Adipose tissue (tissue), 3 donors: Measurements from ENCODE around the gene GJB3. TPM values are rescaled to one million over a fixed set of nuclear protein-coding genes. Genes with fewer than 3 reads are reported as not detected.

Experiments
- H3K27ac ChIP-seq: one replicate; pipeline ENCODE4 v1.5.1; 2013; ENCODE audit warnings: low read depth, low read length
- WGBS, 3 donors: extraction: QIAGEN DNeasy Blood & Tissue Kit; methylation state at CpG; one replicate each; pipeline ENCODE4 v1.1.7; 2013; 5-methylcytosine and 5-hydroxymethylcytosine counted together
- polyA plus RNA-seq, 3 donors: library from polyadenylated mRNA; stranded (reverse); fragments of 200-250 nt; gene quantifications; one replicate each; pipeline ENCODE4 v1.2.3, GENCODE V29; 2013
- donor health status: healthy with polysubstance abuse.
- donor health status: Bipolar disorder and iron deficiency.
- donor health status: healthy.

GJB3 gene
- polyA plus RNA-seq, 3 donors: 0.02 to 0.39 TPM; not detected in 1

DNA sequence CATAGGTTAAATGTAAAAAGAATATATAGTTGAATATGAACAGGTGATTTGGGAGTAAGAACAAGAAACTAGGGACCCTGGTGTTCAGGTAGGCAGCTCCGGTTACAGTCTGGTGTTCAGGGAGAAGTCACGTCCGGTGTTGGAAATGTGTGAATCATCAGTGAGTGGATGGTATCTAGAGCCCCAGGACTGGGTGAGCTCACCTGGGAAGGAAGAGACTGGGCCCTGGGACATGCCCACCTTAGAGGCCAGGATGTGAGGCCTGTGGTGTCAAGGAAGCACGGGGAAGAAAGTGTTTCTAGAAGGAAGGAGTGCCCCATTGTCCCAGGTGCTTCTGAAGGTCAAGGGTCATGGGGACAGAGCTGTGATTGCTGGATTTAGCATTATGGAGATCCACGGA is 1.5 kb upstream of the GJB3 start:
- no peak overlapping the region for H3K27ac ChIP-seq
- WGBS, 3 donors: 75 to 85% (median 81%) methylated on average over 5 of the region's 5 CpGs

DNA sequence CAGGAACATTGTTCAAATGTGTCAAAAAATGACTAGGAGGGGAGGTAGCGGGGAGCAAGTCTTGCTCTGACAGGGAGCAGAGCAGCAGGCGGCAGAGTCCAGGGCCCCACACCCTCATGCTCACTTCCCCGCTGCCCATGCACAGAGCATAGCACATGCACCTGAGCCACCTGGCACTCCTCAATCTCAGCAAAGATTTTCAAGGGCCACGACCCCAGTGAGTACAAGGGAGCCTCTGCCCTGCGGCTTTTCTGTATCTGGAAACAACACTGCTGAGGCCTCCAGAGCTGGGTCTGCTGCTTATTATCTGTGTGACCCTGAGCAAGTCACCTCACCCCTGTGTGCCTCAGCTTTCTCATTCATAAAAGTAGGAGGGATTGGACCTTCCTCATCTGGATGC is 1.1 kb upstream of the GJB3 start:
- H3K27ac ChIP-seq: no peak overlapping the region
- 81 to 91% (median 86%) methylated on average over 5 of the region's 5 CpGs for WGBS, 3 donors

DNA sequence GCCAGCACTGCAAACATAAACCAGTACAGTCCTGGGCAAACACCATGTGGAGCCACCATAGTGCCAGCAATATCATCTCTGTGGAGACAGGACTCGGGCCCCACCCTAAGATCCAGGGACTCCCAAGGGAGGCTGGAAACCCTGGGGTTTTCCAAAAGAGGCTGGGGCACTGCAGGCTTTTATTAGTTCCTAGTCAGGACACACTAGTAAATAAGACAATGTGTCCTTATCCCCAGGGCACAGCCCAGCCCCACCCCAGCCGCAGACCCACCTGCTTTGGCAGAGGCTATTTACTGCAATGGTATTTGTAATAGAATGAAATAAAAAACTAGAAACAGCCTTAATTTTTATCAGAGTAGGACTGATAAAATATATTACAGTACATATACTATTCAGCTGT is 486 bp upstream of the GJB3 start:
- no peak overlapping the region for H3K27ac ChIP-seq
- WGBS, 3 donors: 84 to 91% (median 90%) methylated on average over 2 of the region's 2 CpGs

DNA sequence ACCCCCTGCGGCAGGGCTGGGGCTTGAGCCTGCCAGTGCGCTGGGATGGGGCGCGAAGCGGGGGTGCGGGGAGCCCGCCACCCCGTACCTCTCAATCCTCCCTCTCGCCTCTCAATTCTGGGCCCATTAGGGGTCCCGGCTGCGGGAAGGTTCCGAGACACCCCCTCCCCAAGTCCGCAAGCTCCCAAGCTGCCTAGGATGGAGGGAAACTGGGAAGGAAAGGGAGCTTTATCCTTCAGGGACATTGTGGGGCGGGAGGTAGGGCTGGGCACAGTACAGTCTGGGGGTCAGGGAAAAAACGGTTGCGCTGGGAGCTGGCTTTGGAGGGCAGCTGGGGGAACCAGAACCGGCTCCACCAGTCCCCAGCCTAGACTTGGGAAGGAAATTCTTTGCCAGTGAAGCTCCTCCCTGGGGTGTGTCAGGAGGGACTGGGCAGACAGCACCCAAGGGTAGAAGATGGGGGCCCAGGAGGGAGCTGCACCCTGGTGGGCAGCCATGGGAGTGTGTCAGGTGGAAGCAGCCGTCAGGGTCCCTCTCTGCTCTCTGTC is 904 bp downstream of the GJB3 start:
- WGBS, 3 donors: 7 to 11% (median 9%) methylated on average over 18 of the region's 18 CpGs
- H3K27ac ChIP-seq: no peak overlapping the region

DNA sequence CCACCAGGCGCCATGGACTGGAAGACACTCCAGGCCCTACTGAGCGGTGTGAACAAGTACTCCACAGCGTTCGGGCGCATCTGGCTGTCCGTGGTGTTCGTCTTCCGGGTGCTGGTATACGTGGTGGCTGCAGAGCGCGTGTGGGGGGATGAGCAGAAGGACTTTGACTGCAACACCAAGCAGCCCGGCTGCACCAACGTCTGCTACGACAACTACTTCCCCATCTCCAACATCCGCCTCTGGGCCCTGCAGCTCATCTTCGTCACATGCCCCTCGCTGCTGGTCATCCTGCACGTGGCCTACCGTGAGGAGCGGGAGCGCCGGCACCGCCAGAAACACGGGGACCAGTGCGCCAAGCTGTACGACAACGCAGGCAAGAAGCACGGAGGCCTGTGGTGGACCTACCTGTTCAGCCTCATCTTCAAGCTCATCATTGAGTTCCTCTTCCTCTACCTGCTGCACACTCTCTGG is 3.8 kb downstream of the GJB3 start:
- no peak overlapping the region for H3K27ac ChIP-seq
- 87 to 90% (median 88%) methylated on average over 28 of the region's 28 CpGs for WGBS, 3 donors

DNA sequence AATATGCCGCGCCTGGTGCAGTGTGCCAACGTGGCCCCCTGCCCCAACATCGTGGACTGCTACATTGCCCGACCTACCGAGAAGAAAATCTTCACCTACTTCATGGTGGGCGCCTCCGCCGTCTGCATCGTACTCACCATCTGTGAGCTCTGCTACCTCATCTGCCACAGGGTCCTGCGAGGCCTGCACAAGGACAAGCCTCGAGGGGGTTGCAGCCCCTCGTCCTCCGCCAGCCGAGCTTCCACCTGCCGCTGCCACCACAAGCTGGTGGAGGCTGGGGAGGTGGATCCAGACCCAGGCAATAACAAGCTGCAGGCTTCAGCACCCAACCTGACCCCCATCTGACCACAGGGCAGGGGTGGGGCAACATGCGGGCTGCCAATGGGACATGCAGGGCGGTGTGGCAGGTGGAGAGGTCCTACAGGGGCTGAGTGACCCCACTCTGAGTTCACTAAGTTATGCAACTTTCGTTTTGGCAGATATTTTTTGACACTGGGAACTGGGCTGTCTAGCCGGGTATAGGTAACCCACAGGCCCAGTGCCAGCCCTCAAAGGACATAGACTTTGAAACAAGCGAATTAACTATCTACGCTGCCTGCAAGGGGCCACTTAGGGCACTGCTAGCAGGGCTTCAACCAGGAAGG is 4.3 kb downstream of the GJB3 start:
- 83 to 87% (median 84%) methylated on average over 22 of the region's 22 CpGs for WGBS, 3 donors

DNA sequence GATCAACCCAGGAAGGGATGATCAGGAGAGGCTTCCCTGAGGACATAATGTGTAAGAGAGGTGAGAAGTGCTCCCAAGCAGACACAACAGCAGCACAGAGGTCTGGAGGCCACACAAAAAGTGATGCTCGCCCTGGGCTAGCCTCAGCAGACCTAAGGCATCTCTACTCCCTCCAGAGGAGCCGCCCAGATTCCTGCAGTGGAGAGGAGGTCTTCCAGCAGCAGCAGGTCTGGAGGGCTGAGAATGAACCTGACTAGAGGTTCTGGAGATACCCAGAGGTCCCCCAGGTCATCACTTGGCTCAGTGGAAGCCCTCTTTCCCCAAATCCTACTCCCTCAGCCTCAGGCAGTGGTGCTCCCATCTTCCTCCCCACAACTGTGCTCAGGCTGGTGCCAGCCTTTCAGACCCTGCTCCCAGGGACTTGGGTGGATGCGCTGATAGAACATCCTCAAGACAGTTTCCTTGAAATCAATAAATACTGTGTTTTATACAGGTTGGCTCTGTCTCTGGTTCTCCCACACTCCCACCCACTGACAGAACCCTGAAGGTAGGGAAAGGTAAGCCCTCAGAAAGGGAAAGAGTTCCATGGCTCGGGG is 5.0 kb downstream of the GJB3 start:
- 63 to 64% (median 63%) methylated on average over 4 of the region's 4 CpGs for WGBS, 3 donors
- H3K27ac ChIP-seq: no peak overlapping the region

More for the DNA sequence above, 4.3 kb downstream of the GJB3 start:
- no peak overlapping the region for H3K27ac ChIP-seq

DNA sequence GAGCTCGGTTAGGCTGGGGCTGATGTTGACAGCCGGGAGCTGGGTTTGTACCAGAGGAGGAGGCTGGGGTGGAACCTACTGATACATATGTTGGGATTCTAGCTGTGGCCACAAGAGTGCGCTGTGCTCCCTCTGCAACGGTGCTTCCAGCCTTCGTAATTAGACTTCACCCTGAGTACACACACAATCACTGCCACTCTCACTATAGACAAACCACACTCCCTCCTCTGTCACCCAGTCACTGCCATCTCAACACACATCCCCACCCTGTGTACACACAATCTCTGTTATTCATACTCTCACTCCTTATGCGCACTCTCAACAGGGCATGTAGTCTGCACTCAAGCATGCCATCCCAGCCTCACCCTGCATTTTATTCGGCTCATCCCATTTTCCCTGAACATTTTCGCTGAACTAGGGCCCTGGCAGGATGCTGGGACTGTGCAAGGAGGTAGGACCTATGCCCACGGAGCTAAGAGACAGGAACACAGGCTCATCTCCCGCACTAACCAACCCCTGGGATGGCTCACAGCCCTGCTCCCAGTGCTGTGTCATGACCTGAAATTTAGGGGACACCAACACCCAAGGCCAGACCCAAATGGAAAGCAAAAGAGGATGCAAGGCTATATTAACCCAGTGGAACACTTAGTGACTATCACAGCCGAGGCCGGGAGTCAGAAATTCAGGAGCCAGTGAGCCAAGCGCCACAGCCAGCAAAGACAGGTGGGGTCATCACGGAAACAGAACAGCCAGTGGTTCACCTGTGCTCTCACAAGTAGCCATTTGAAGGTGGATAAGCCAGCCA is 5.7 kb downstream of the GJB3 start:
- 48 to 53% (median 53%) methylated on average over 14 of the region's 14 CpGs for WGBS, 3 donors

DNA sequence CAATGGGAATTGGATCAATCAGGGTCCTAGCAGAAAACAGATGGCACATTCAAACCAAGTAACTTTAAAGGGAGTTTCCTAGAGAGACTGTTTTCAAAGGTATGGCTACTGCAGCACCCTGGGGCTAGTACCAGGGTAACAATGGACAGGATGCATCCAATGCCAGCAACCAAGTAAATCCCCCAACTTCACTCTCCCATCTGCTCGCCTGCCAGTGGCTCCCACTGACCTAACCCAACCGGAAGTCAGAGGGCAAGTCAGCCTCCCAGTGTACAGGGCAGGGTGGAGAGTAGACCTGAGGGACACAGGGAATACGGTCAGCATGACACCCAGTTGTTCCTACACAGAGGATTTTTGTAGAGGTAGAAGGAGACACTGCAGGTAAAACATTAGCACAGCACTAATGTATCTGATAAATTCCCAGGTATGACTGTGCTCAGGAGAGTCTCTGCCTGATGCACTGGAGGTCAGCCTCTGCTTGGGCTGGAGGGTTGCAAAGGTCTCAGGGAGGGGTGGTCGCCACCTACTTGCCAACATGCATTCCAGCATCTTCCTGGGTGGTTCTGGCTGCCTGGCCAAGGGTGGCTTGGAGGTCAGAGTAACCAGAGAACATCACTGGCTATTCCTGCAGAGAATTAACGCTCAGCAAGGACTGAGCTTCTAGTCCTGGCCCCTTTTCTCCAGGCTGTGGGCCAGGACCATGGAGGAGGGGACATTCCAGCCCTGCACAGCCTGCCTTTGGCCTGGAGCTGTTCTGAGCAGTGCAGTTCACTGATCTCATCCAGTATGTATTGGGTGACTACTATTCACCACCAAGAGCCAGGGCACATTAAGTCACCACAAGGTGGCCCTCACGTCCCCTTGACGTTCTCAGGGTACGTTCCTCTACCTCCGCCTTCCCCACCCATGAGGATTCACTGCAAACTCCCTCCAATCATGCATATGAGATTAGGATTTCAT is 6.7 kb downstream of the GJB3 start:
- no peak overlapping the region for H3K27ac ChIP-seq
- WGBS, 3 donors: 43 to 58% (median 50%) methylated on average over 9 of the region's 9 CpGs

More for the DNA sequence above, 5.7 kb downstream of the GJB3 start:
- H3K27ac ChIP-seq: no peak overlapping the region

DNA sequence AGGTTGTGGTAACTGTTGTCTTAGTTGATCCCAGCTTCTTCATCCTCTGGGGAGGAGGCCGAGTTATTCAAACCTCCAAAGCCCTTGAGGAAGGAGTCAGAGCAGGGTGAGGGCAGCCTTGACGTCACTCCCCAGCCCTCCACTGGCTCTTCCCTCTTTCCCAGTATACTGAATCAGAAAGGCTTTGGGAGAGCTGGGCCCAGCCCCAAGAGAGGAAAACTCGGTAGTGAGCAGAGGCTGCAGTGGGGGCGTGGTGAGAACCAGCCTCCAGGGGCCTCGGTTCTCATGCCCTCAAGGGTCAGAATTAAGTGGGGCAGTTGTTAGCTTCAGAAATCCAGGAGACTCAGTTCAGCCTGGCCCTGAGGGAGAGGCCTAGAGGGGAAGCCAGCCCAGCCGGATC is 10.0 kb downstream of the GJB3 start:
- WGBS, 3 donors: 71 to 87% (median 76%) methylated on average over 6 of the region's 6 CpGs
- no peak overlapping the region for H3K27ac ChIP-seq

DNA sequence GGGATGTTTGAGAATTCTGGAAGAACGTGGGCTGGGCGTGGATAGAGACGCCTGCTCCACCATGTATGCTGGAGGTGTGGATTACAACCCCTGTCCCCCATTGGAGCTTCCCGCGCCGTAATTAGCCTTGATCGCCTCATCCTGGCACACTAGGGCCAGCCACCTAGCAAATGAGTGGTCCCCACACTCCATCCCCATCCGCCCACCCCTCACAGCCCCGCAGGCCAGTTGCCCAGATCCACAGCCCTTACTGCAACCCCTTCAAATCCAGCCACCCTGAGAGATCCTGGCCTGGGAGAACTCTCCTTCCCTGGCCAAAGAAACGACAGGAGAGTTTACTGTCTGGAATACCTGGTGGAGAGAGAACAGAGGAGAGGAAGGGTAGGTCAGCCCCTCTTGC is 11.4 kb downstream of the GJB3 start:
- no peak overlapping the region for H3K27ac ChIP-seq
- WGBS, 3 donors: 49 to 64% (median 61%) methylated on average over 10 of the region's 10 CpGs

DNA sequence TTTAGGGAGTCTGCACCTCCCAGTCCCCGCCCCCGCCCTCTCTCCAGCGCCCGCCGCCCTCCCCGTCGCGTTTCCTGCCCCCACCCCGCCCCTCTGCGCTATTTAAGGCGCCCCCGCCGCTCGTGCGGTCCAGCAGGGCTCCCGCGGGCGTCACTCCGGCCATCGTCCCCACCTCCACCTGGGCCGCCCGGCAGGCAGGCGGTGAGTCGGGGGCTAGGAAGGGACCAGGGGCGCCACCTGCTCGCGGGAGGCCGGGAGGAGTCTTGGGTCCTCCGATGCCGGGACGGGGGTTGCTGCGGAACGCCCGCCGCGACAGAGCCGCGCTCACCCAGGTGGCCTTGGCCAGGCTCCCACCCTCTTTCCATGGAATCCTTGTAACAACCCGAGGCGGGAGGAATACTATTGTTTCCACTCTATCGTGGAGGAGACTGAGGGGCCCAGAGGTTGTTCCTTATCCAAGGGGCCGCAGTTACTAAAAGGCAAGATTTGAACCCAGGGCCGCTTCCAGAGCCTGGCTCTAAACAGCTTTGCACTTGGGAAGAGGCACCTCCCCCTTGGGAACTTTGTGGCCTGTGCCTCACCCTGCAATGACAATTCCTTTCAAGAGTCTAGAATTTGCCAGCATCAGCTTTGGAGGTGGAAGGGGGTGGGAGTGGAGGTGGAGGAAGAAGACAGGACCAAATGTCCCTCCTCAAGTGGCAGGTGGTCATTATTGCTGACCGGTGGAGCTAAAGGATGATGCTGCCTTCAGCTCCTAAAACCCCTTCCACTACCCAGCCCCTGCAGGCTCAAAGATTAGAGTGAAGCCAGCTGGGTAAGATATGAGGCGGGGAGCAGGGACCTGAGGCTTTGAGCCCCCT is 12.1 kb downstream of the GJB3 start, which contains the start of gene GJA4:
GJA4 (plus strand) TSS at position 132 of the 860 bp plus-strand sequence. CDS start 1,215 bp downstream, outside the sequence.
- WGBS, 3 donors: 8 to 14% (median 10%) methylated on average over 43 to 45 of the region's 45 CpGs
- no peak within 1 kb of the TSS for H3K27ac ChIP-seq

DNA sequence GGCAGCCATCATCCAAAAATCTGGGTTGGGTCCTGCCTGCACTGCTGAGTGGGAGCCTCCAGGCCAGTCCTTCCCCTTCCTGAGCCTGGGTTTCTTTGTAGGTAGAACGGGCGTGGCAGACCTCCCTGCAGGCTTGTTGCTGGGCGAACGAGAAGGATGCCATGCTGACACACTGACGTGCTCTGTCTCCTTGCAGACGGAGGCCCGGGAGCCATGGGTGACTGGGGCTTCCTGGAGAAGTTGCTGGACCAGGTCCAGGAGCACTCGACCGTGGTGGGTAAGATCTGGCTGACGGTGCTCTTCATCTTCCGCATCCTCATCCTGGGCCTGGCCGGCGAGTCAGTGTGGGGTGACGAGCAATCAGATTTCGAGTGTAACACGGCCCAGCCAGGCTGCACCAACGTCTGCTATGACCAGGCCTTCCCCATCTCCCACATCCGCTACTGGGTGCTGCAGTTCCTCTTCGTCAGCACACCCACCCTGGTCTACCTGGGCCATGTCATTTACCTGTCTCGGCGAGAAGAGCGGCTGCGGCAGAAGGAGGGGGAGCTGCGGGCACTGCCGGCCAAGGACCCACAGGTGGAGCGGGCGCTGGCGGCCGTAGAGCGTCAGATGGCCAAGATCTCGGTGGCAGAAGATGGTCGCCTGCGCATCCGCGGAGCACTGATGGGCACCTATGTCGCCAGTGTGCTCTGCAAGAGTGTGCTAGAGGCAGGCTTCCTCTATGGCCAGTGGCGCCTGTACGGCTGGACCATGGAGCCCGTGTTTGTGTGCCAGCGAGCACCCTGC is 13.2 kb downstream of the GJB3 start:
- WGBS, 3 donors: 78 to 92% (median 85%) methylated on average over 39 to 40 of the region's 40 CpGs

DNA sequence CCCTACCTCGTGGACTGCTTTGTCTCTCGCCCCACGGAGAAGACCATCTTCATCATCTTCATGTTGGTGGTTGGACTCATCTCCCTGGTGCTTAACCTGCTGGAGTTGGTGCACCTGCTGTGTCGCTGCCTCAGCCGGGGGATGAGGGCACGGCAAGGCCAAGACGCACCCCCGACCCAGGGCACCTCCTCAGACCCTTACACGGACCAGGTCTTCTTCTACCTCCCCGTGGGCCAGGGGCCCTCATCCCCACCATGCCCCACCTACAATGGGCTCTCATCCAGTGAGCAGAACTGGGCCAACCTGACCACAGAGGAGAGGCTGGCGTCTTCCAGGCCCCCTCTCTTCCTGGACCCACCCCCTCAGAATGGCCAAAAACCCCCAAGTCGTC is 13.8 kb downstream of the GJB3 start:
- WGBS, 3 donors: 86 to 92% (median 89%) methylated on average over 11 to 12 of the region's 12 CpGs
- no peak overlapping the region for H3K27ac ChIP-seq

More for the DNA sequence above, 13.2 kb downstream of the GJB3 start:
- no peak overlapping the region for H3K27ac ChIP-seq

DNA sequence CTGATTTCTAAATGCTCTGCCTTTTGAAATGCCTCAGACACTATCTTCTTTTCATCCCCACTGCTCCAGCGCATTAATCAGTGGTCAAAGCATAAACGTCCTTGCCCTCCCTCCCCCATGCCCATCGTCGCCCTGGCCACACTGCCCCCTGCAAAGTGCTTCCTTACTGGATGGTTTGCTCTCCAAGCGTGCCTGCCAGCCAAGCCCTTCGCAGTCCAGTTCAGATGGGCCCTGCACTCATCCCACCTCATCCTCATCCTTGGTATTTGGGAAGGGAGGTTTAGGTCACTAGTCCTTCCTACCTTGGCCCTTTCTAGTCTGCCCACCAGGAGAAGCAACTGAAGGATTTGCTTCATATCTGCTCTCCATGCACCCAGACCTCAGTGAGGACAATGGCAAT is 14.9 kb downstream of the GJB3 start:
- no peak overlapping the region for H3K27ac ChIP-seq
- WGBS, 3 donors: 75 to 80% (median 76%) methylated on average over 6 of the region's 6 CpGs

DNA sequence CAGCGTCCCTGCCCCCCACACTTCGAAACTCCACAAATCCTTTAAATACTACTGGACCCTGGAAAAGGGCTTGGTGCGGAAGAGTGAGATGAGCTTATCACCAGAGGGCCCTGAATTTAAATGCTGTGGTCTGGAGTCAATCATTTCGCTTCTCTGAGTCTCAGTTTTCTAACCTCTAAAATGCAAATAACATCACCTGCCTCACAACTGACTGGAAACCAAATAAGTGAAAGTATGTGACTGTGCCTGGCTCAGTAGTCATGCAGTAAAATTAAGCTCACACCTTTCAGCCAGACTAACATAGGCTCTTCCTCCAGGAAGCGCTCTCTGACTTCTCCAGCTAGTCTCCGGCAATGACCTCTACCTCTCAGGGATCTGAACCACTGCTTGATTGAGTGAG is 16.0 kb downstream of the GJB3 start:
- H3K27ac ChIP-seq: no peak overlapping the region
- WGBS, 3 donors: 81 to 88% (median 82%) methylated on average over 6 of the region's 6 CpGs
